Measurements from ENCODE around the gene PPFIA3.

DNA sequence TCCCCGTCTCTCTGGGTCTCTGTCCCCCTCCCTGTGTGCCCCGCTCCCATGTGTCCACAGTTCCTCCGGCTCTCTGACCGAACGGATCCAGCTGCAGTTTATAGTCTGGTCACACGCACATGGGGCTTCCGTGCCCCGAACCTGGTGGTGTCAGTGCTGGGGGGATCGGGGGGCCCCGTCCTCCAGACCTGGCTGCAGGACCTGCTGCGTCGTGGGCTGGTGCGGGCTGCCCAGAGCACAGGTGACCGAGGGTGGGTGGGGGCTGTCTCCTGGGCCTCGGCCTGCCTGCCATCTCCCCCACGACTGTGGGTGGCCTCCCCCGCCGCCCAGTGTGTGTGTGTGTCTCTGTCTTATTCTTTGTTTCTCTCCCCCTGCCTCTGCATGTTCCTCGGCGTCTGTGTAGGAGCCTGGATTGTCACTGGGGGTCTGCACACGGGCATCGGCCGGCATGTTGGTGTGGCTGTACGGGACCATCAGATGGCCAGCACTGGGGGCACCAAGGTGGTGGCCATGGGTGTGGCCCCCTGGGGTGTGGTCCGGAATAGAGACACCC, 48.6 kb downstream of the PPFIA3 start:
- TF ChIP-seq EP300 (IDR thresholded peaks at IDR 0.05; ENCODE audit: borderline replicate concordance), result no peak
- TF ChIP-seq TAF1 (IDR thresholded peaks at IDR 0.05; ENCODE audit: low read depth), result no peak
- TF ChIP-seq NFIC (IDR thresholded peaks at IDR 0.05), result no peak
- TF ChIP-seq CEBPB (IDR thresholded peaks at IDR 0.05), result no peak
- no peak for TF ChIP-seq YY1 (IDR thresholded peaks at IDR 0.05; ENCODE audit: low read depth)
- no peak for TF ChIP-seq EGR1 (IDR thresholded peaks at IDR 0.05)
